ENCODE data around the gene HEXD. TPM values are rescaled to one million over a fixed set of nuclear protein-coding genes. Genes with fewer than 3 reads are reported as not detected.

HEXD gene
- total and polyA plus RNA-seq, 11 donors, result 9.9 to 24.1 (median 15.1) TPM

DNA sequence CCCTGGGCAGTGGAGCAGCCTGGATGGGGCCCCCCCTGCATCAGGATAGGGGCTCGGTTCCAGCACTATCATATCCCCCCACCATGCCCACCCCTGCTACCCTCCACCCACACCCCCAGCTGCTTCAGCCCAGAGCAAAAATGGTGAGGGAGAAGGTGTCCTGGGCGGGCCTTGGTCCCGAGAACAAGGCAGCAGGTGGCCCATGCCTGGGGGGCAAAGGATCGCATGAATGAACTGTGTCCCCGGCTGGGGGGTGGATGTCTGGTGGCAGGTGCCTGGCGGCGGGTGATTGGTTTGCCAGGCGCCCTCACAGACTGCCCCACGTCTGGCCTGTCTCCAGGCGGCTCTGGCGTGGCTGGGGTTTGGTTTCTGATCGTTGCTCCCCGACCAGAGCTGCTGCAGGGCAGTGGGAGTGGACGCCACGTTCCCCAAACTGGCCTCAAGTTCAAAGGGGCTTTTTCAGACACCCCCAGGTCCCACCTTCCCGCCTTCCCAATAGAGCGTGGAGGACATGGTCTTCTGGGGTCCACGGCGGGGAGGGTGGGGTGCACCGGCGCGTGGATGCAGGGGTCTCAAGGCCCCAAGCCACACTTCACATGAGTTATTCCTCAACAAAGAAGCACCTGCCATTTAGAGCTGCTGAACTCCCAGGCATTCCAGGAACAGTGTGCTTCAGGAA is 34.0 kb upstream of the HEXD start:
- no peak for ATAC-seq
- peak in 1 of 5 donors; percentile 18 for DNase-seq
- peaks cover 0 to 28% (median 0%) of the 10 kb centered on the region in 9 donors for H3K27me3 ChIP-seq
- no peak for TF ChIP-seq POLR2A (IDR thresholded peaks at IDR 0.05)
- TF ChIP-seq, protein P1, sequence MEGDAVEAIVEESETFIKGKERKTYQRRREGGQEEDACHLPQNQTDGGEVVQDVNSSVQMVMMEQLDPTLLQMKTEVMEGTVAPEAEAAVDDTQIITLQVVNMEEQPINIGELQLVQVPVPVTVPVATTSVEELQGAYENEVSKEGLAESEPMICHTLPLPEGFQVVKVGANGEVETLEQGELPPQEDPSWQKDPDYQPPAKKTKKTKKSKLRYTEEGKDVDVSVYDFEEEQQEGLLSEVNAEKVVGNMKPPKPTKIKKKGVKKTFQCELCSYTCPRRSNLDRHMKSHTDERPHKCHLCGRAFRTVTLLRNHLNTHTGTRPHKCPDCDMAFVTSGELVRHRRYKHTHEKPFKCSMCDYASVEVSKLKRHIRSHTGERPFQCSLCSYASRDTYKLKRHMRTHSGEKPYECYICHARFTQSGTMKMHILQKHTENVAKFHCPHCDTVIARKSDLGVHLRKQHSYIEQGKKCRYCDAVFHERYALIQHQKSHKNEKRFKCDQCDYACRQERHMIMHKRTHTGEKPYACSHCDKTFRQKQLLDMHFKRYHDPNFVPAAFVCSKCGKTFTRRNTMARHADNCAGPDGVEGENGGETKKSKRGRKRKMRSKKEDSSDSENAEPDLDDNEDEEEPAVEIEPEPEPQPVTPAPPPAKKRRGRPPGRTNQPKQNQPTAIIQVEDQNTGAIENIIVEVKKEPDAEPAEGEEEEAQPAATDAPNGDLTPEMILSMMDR (IDR thresholded peaks at IDR 0.05), result no peak
- H3K4me1 ChIP-seq, result peaks cover 3 to 31% (median 15%) of the 10 kb centered on the region in 12 donors
- WGBS, 4 donors, result 68 to 80% (median 72%) methylated on average over 16 to 22 of the region's 22 CpGs
- H3K27ac ChIP-seq, result peak overlapping the region in 1 of 12 donors; percentile 18
- intact Hi-C loops (cut with DNase I), result no loop called here
- no peaks in the 10 kb centered on the region for H3K36me3 ChIP-seq
- H3K9me3 ChIP-seq, result no peaks in the 10 kb centered on the region
- H3K4me3 ChIP-seq, result no peak overlapping the region

DNA sequence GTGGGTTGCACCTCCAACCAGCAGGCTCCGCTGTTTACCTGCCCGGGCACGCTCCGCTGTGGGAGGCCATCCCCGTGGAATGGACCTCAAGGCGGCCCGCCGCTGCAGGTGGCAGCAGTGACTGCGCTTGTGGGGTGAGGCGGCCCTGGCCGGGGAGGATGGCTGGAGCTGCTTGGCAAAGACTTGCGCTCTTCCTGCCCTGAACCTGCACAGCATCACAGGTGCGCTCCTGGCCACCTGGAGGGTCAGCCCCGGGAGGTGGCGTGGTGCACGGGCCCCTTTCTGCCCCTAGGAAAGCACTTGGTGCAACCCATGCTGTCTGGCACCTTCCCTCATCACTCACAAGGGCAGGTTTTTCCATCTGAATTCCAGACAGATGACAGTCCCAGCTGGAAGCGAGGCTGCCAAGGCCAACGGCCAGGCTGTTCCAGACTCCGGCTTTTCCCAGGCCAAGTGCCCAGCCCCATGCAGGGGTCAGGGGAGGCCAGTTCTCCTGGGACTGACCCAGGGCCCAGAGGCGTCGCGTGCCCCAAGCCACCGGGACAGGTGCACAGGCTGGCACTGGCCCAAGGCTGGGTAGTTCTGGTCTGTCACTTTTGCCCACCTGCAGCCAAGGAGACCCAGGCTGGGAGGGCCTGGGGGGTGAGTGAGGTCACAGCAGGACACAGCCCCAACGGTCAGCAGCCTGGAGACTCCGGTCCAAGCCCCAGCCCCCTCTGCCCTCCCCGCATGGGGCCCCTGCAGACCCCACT is 33.2 kb upstream of the HEXD start:
- TF ChIP-seq, protein P1 (IDR thresholded peaks at IDR 0.05), result no peak
- TF ChIP-seq POLR2A (IDR thresholded peaks at IDR 0.05), result no peak
- peak; percentile 40 to 75 (median 69) for DNase-seq
- Histone ChIP-seq H3K36me3 (no peaks in the 10 kb centered on the region), H3K4me1 (peaks cover 3 to 31% (median 15%) of the 10 kb centered on the region in 12 donors), H3K4me3 (no peak overlapping the region), H3K27me3 (peaks cover 0 to 22% (median 0%) of the 10 kb centered on the region in 9 donors), H3K9me3 (no peaks in the 10 kb centered on the region), H3K27ac (peak overlapping the region in 4 of 12 donors; percentile 18 to 52 (median 36))
- 35 to 49% (median 39%) methylated on average over 17 to 26 of the region's 26 CpGs for WGBS, 4 donors
- intact Hi-C loops (cut with DNase I), result no loop called here
- peak; percentile 57 to 79 (median 74) for ATAC-seq

DNA sequence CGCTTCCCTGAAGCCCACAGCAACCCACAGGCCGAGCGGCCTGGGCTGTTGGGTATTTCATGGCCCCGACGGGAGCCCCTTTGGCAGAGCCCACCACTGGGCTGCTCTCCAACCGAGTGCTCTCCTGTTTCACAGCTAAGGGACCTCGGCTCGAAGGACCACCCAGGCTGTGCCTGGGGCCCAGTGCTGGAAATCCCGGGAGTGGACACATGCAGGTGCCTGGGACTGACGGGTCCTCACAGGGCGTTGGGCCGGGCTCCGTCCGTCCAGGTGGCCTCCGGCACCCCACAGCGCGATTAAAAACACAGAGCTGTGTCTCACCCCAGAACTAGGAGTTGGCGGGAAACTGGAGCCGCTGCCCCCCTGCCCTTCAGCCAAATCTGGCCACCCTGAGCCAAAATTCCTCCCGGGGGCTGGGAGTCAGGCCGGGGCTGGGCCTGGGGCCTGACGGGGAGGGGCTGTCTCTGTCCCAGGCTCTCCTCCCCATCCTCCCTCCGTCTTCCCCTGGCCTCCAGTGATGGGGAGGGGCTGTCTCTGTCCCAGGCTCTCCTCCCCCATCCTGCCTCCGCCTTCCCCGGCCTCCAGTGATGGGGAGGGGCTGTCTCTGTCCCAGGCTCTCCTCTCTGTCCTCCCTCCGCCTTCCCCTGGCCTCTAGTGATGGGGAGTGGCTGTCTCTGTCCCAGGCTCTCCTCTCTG is 32.4 kb upstream of the HEXD start:
- peak in 1 of 4 donors; percentile 15 for ATAC-seq
- Histone ChIP-seq H3K4me3 (no peak overlapping the region), H3K36me3 (peaks cover 0 to 4% (median 0%) of the 10 kb centered on the region in 9 donors), H3K27ac (peak overlapping the region in 3 of 12 donors; percentile 32 to 52 (median 39)), H3K9me3 (no peaks in the 10 kb centered on the region), H3K4me1 (peaks cover 3 to 31% (median 15%) of the 10 kb centered on the region in 12 donors), H3K27me3 (peaks cover 0 to 22% (median 0%) of the 10 kb centered on the region in 9 donors)
- DNase-seq, result peak in 2 of 5 donors; percentile 28 to 55
- TF ChIP-seq POLR2A (IDR thresholded peaks at IDR 0.05), result no peak
- TF ChIP-seq, protein P1 (IDR thresholded peaks at IDR 0.05), result no peak
- WGBS, 4 donors, result 42 to 63% (median 53%) methylated on average over 18 to 26 of the region's 26 CpGs
- intact Hi-C loops (cut with DNase I), result no loop called here
